CD4-positive, CD25-positive, alpha-beta regulatory T cell (primary cell): Measurements from ENCODE around the gene STARD10. TPM values are rescaled to one million over a fixed set of nuclear protein-coding genes. Genes with fewer than 3 reads are reported as not detected.

ENCODE experiments used
- ATAC-seq, 2 donors: fragments of 150-1000 bp; cut with Tn5 transposase; one replicate each; pipeline ENCODE4 v1.10.0; 2021; ENCODE audit warnings: low read depth in 2 of 2, moderate number of reproducible peaks in 2 of 2, moderate library complexity in 1 of 2
- DNase-seq, 3 donors: peaks; one replicate each; pipeline versions ENCODE4 v3.0.0 to v3.0.0-alpha.2; 2012 to 2022; ENCODE audit warnings: mixed read lengths in 1 of 3
- H3K27ac ChIP-seq: one replicate; pipeline ENCODE4 v1.7.0; 2013; ENCODE audit warnings: mild to moderate bottlenecking, low read length; ENCODE audit not compliant: insufficient read depth, poor library complexity, severe bottlenecking
- H3K27me3 ChIP-seq: one replicate; pipeline ENCODE4 v1.7.0; 2013; ENCODE audit warnings: low read length; ENCODE audit not compliant: control insufficient read depth, insufficient read depth
- H3K36me3 ChIP-seq: one replicate; pipeline ENCODE4 v1.7.0; 2013; ENCODE audit warnings: mild to moderate bottlenecking, low read length, moderate library complexity; ENCODE audit not compliant: control insufficient read depth, insufficient read depth
- H3K4me1 ChIP-seq: 2 replicates; pipeline ENCODE4 v1.7.0; 2013; ENCODE audit warnings: mild to moderate bottlenecking, low read length; ENCODE audit not compliant: insufficient read depth, control insufficient read depth, poor library complexity, severe bottlenecking
- H3K4me3 ChIP-seq: one replicate; pipeline ENCODE4 v1.7.0; 2013; ENCODE audit warnings: low read depth, mild to moderate bottlenecking, low read length, moderate library complexity
- H3K9me3 ChIP-seq, 2 experiments: 1 replicate in 1 of 2; 2 replicates in 1 of 2; pipeline ENCODE4 v1.7.0; 2013; ENCODE audit warnings: low read length in 2 of 2, mild to moderate bottlenecking in 1 of 2, moderate library complexity in 1 of 2; ENCODE audit not compliant: control insufficient read depth in 2 of 2
- H3K27ac Mint-ChIP-seq, 3 donors: one replicate each; pipeline ENCODE4 v1.8.0; 2020 to 2022; ENCODE audit warnings: mild to moderate bottlenecking in 3 of 3, mixed read lengths in 3 of 3, moderate library complexity in 2 of 3
- H3K27me3 Mint-ChIP-seq: one replicate; pipeline ENCODE4 v1.8.0; 2022; ENCODE audit warnings: mild to moderate bottlenecking, mixed read lengths
- H3K36me3 Mint-ChIP-seq: one replicate; pipeline ENCODE4 v1.8.0; 2020; ENCODE audit warnings: mixed read lengths
- H3K4me1 Mint-ChIP-seq, 4 donors: one replicate each; pipeline ENCODE4 v1.8.0; 2020 to 2022; ENCODE audit warnings: mixed read lengths in 4 of 4, mild to moderate bottlenecking in 1 of 4
- H3K4me3 Mint-ChIP-seq, 4 donors: one replicate each; pipeline ENCODE4 v1.8.0; 2020 to 2022; ENCODE audit warnings: mild to moderate bottlenecking in 4 of 4, mixed read lengths in 4 of 4, moderate library complexity in 3 of 4
- H3K9me3 Mint-ChIP-seq, 7 donors: one replicate each; pipeline ENCODE4 v1.8.0; 2020 to 2022; ENCODE audit warnings: mixed read lengths in 7 of 7, mild to moderate bottlenecking in 3 of 7, moderate library complexity in 2 of 7
- polyA plus RNA-seq, 4 donors: library from polyadenylated mRNA; unstranded; fragments of 300-500 nt; fragmentation: Illumina TruSeq; gene quantifications; one replicate each; pipeline ENCODE4 v1.2.3, GENCODE V29; 2021
- total RNA-seq: library from RNA; stranded (reverse); gene quantifications from one replicate; pipeline ENCODE4 v1.2.3, GENCODE V29; 2022

The STARD10 gene
- 11.2 TPM for total RNA-seq
- 10 to 100 TPM; 13.6 to 16.8 (median 14.0) TPM for polyA plus RNA-seq

GRCh38 chr11:72793425-72794367 is at the start of gene STARD10:
Gene STARD10, minus strand, starts transcription at chr11:72794047. Its CDS starts 12,866 bp downstream, at chr11:72781181.
- Mint-ChIP-seq H3K4me1 (peaks cover 10 to 29% (median 21%) of the 10 kb centered on the region in 4 donors), H3K27ac (peak within 1 kb of the TSS; percentile 96 to 100 (median 99)), H3K27me3 (no peaks in the 10 kb centered on the region), H3K36me3 (no peaks in the 10 kb centered on the region), H3K9me3 (no peaks in the 10 kb centered on the region), H3K4me3 (peak within 1 kb of the TSS; percentile 95 to 99 (median 98))
- Histone ChIP-seq H3K4me1 (peaks cover 19% of the 10 kb centered on the region), H3K27ac (peak within 1 kb of the TSS; percentile 99), H3K4me3 (peak within 1 kb of the TSS; percentile 82), H3K27me3 (no peaks in the 10 kb centered on the region), H3K9me3 (no peaks in the 10 kb centered on the region), H3K36me3 (no peaks in the 10 kb centered on the region)
- ATAC-seq (peak; percentile 91 to 93), DNase-seq (peak; percentile 89 to 96 (median 95))

GRCh38 chr11:72842653-72843330 is 48.9 kb upstream of the STARD10 start:
- Histone ChIP-seq H3K9me3 (no peaks in the 10 kb centered on the region), H3K36me3 (peaks cover 65% of the 10 kb centered on the region), H3K27me3 (no peaks in the 10 kb centered on the region), H3K27ac (no peak overlapping the region), H3K4me3 (no peak overlapping the region), H3K4me1 (no peaks in the 10 kb centered on the region)
- Mint-ChIP-seq H3K27ac (peak overlapping the region in 1 of 3 donors; percentile 14), H3K36me3 (peaks cover 47% of the 10 kb centered on the region), H3K4me3 (no peak overlapping the region), H3K9me3 (peaks cover 0 to 2% (median 0%) of the 10 kb centered on the region in 7 donors), H3K4me1 (peaks cover 0 to 9% (median 2%) of the 10 kb centered on the region in 4 donors), H3K27me3 (no peaks in the 10 kb centered on the region)
- ATAC-seq: no peak
- no peak for DNase-seq

GRCh38 chr11:72842126-72842525 is 48.3 kb upstream of the STARD10 start:
- Mint-ChIP-seq H3K27ac (peak overlapping the region in 1 of 3 donors; percentile 26), H3K4me3 (no peak overlapping the region), H3K4me1 (peaks cover 0 to 9% (median 1%) of the 10 kb centered on the region in 4 donors), H3K9me3 (peaks cover 0 to 2% (median 0%) of the 10 kb centered on the region in 7 donors), H3K36me3 (peaks cover 44% of the 10 kb centered on the region), H3K27me3 (no peaks in the 10 kb centered on the region)
- Histone ChIP-seq H3K27ac (no peak overlapping the region), H3K4me3 (no peak overlapping the region), H3K27me3 (no peaks in the 10 kb centered on the region), H3K36me3 (peaks cover 70% of the 10 kb centered on the region), H3K4me1 (no peaks in the 10 kb centered on the region), H3K9me3 (no peaks in the 10 kb centered on the region)
- ATAC-seq (no peak), DNase-seq (no peak)

GRCh38 chr11:72841397-72841796 is 47.5 kb upstream of the STARD10 start:
- H3K4me1 Mint-ChIP-seq: peaks cover 0 to 9% (median 1%) of the 10 kb centered on the region in 4 donors
- H3K27me3 Mint-ChIP-seq: no peaks in the 10 kb centered on the region
- no peaks in the 10 kb centered on the region for H3K9me3 ChIP-seq
- H3K27ac ChIP-seq: no peak overlapping the region
- H3K4me3 ChIP-seq: no peak overlapping the region
- H3K4me1 ChIP-seq: no peaks in the 10 kb centered on the region
- no peak for DNase-seq
- H3K36me3 Mint-ChIP-seq: peaks cover 44% of the 10 kb centered on the region
- H3K27ac Mint-ChIP-seq: peak overlapping the region in 1 of 3 donors; percentile 26
- peaks cover 65% of the 10 kb centered on the region for H3K36me3 ChIP-seq
- peaks cover 0 to 2% (median 0%) of the 10 kb centered on the region in 7 donors for H3K9me3 Mint-ChIP-seq
- no peak overlapping the region for H3K4me3 Mint-ChIP-seq
- no peak for ATAC-seq
- no peaks in the 10 kb centered on the region for H3K27me3 ChIP-seq

GRCh38 chr11:72840780-72841179 is 46.9 kb upstream of the STARD10 start:
- Mint-ChIP-seq H3K27ac (peak overlapping the region in 1 of 3 donors; percentile 26), H3K27me3 (no peaks in the 10 kb centered on the region), H3K36me3 (peaks cover 47% of the 10 kb centered on the region), H3K4me1 (peaks cover 0 to 9% (median 1%) of the 10 kb centered on the region in 4 donors), H3K9me3 (peaks cover 0 to 2% (median 0%) of the 10 kb centered on the region in 7 donors), H3K4me3 (no peak overlapping the region)
- Histone ChIP-seq H3K4me1 (no peaks in the 10 kb centered on the region), H3K27me3 (no peaks in the 10 kb centered on the region), H3K27ac (no peak overlapping the region), H3K36me3 (peaks cover 70% of the 10 kb centered on the region), H3K4me3 (no peak overlapping the region), H3K9me3 (no peaks in the 10 kb centered on the region)
- no peak for ATAC-seq
- no peak for DNase-seq

GRCh38 chr11:72838691-72839305 is 45.0 kb upstream of the STARD10 start:
- Mint-ChIP-seq H3K27me3 (no peaks in the 10 kb centered on the region), H3K36me3 (peaks cover 48% of the 10 kb centered on the region), H3K27ac (peak overlapping the region in 2 of 3 donors; percentile 67 to 72), H3K4me3 (no peak overlapping the region), H3K9me3 (peaks cover 0 to 2% (median 0%) of the 10 kb centered on the region in 7 donors), H3K4me1 (peaks cover 0 to 9% (median 1%) of the 10 kb centered on the region in 4 donors)
- H3K36me3 ChIP-seq: peaks cover 68% of the 10 kb centered on the region
- no peaks in the 10 kb centered on the region for H3K4me1 ChIP-seq
- H3K9me3 ChIP-seq: no peaks in the 10 kb centered on the region
- DNase-seq (no peak), ATAC-seq (no peak)
- no peak overlapping the region for H3K4me3 ChIP-seq
- H3K27me3 ChIP-seq: no peaks in the 10 kb centered on the region
- no peak overlapping the region for H3K27ac ChIP-seq

- Histone ChIP-seq H3K9me3 (no peaks in the 10 kb centered on the region), H3K36me3 (peaks cover 46% of the 10 kb centered on the region), H3K4me1 (no peaks in the 10 kb centered on the region), H3K27me3 (no peaks in the 10 kb centered on the region), H3K27ac (no peak overlapping the region), H3K4me3 (no peak overlapping the region)
- Mint-ChIP-seq H3K36me3 (peaks cover 28% of the 10 kb centered on the region), H3K4me3 (no peak overlapping the region), H3K27ac (peak overlapping the region in 1 of 3 donors; percentile 69), H3K4me1 (peaks cover 0 to 9% (median 4%) of the 10 kb centered on the region in 4 donors), H3K27me3 (no peaks in the 10 kb centered on the region), H3K9me3 (peaks cover 0 to 2% (median 0%) of the 10 kb centered on the region in 7 donors)
- DNase-seq (no peak), ATAC-seq (no peak)
Measured at GRCh38 chr11:72836111-72836510, 42.3 kb upstream of the STARD10 start.
